Neural progenitor cell (in vitro differentiated cells): ENCODE results near the gene MATN4.

Source experiments
- CTCF ChIP-seq: fragments of 200-600 bp; sonication (generic); IDR thresholded peaks from 2 replicates; pipeline ENCODE4 v1.5.1; 2017; ENCODE audit warnings: antibody characterized with exemption, mild to moderate bottlenecking
- EZH2 ChIP-seq: fragments of 200-600 bp; sonication (generic); IDR thresholded peaks from 2 replicates; pipeline ENCODE4 v1.6.1; 2017; ENCODE audit warnings: antibody characterized with exemption, mild to moderate bottlenecking, moderate library complexity

GRCh38 chr20:45350217-45350616 is 42.1 kb upstream of the MATN4 start:
- TF ChIP-seq CTCF (no peak), EZH2 (no peak)
